GM18951 (cell line): ENCODE results near the gene MIF.
"Not testable (repeated sequence)": the region's sequence is repeated elsewhere in the genome, so short reads cannot be mapped to it uniquely, and the experiment has no call there.

Source experiments
- POLR2A ChIP-seq: IDR thresholded peaks from 4 replicates; pipeline ENCODE4 v1.6.1; 2011; ENCODE audit warnings: mild to moderate bottlenecking; ENCODE audit not compliant: insufficient read length, insufficient read depth; ENCODE audit errors: extremely low read depth
- in situ Hi-C: fragments of 300-500 bp; cut with MboI; formaldehyde crosslinking; loops from one replicate; pipeline ENCODE4 v1.12.0; 2022; ENCODE audit warnings: low sequenced_read_pairs, mixed read lengths, inconsistent platforms; ENCODE audit not compliant: unreplicated experiment

MIF gene

GRCh38 chr22:23898006-23898974 lies 4.1 kb downstream of the MIF start:
- in situ Hi-C loops: no loop called here
- TF ChIP-seq POLR2A: no peak

DNA sequence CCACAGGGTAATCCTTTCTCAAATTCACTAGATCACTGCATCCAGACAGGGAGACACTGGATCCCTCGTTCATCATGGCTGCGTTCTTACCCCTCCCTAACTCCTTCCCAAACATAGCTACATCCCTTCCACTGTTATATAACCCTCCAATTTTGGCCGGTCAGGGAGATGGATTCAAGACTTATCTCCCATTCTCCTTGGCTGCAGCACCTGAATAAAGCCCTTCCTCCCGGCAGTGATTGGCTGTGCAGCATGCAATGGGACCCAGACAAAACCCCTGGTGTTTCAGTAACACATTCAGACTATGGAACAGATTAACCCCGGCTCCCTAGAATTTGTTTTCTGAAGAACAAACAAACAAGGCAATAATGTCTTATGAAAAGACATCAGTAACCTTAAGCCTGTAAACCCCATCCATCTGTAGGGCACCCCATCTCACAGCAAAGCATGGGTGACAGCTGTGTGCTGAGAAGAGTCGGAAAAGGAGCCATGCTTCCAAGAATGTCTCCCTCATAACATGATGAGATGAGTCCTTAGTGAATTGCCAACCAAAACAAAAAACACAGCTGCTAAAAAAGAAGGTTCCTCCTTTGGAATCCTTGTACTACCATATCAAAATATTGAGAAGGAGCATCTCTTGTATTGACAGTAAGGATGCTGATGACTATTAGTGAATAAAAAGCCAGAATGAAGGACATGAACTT lies 5.0 kb downstream of the MIF start:
- in situ Hi-C loops: no loop called here
- TF ChIP-seq POLR2A: no peak

DNA sequence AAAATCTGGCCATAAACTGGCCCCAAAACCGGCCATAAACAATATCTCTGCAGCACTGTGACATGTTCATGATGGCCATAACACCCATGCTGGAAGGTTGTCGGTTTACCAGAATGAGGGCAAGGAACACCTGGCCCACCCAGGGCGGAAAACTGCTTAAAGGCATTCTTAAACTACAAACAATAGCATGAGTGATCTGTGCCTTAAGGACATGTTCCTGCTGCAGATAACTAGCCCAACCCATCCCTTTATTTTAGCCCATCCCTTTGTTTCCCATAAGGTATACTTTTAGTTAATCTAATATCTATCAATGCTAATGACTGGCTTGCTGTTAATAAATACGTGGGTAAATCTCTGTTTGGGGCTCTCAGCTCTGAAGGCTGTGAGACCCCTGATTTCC lies 6.0 kb downstream of the MIF start:
- in situ Hi-C loops: not testable (repeated sequence)

DNA sequence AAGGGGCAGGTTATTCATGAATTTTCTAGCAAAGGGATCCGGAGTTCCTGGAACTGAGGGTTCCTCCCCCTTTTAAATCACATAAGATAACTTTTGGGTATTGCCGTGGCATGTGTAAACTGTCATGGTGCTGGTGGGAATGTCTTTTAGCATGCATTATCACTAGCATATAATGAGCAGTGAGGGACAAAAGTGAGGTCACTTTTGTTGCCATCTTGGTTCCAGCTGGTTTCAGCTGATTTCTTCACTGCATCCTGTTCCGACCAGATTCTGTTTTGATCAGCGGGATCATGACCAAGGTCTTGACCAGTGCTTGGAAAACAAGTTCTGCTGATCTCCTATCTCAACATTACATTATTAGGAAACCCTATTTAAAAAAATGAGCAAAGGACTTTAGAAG lies 7.4 kb downstream of the MIF start:
- in situ Hi-C loops: no loop called here
- TF ChIP-seq POLR2A: no peak

GRCh38 chr22:23903328-23903971 lies 9.3 kb downstream of the MIF start:
- in situ Hi-C loops: no loop called here
- TF ChIP-seq POLR2A: no peak

GRCh38 chr22:23904573-23905254 lies 10.5 kb downstream of the MIF start:
- no peak for TF ChIP-seq POLR2A
- in situ Hi-C loops: no loop called here

- TF ChIP-seq POLR2A: no peak
- in situ Hi-C loops: no loop called here
Measured at GRCh38 chr22:23906641-23907040, 12.5 kb downstream of the MIF start.

GRCh38 chr22:23907423-23907822 lies 13.2 kb downstream of the MIF start:
- in situ Hi-C loops: not testable (repeated sequence)

- in situ Hi-C loops: no loop called here
- no peak for TF ChIP-seq POLR2A
Measured at GRCh38 chr22:23908587-23909205, 14.5 kb downstream of the MIF start.

GRCh38 chr22:23909296-23909898 lies 15.2 kb downstream of the MIF start:
- in situ Hi-C loops: no loop called here
- no peak for TF ChIP-seq POLR2A

DNA sequence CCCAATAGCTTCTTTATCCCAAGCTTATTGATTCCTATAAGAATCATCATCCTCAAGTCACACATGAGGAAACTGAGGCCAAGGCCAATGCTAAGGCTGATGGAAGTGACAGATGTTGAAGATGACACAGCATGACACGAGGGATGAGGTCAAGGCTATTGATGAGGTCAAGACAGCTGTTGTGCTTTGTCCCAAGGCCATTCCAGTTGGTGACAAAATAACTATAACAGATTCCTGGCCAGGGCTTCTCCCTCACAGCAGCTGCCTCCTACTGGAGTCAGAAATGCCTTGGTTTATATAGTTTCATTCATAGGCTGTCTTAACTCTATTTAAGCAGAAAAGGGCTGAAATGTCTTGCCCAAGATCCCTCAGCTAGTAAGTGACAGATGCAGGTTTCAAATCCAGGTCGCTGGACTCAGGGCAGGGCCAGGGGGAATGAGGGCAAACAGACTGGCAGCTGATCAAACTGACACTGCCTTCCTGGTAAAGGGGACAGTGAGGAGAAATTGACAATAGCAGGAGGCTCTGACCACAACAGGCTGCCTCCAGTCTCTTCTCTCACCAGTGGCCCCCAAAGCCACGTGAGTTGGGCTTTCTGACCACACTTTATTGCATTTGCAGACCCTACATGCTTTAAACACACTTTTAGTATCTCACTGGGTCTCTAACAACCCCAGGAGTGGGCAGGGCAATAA lies 16.5 kb downstream of the MIF start:
- in situ Hi-C loops: no loop called here
- TF ChIP-seq POLR2A: no peak
